Brain microvascular endothelial cell (primary cell): Measurements from ENCODE around the gene NSUN6.
A peak's percentile ranks its signal among the peaks of the same experiment; 100 is the strongest.

ENCODE experiments used
- DNase-seq: peaks from one replicate; pipeline ENCODE4 v3.0.0-alpha.2; 2020
- H3K27ac ChIP-seq: fragments of 250-450 bp; sonication (Bioruptor Pico); 2 replicates; pipeline ENCODE4 v1.5.1; 2020; ENCODE audit warnings: mild to moderate bottlenecking, moderate library complexity
- H3K27me3 ChIP-seq: fragments of 250-450 bp; sonication (Bioruptor Pico); replicated peaks from 2 replicates; pipeline ENCODE4 v1.5.1; 2020; ENCODE audit warnings: mild to moderate bottlenecking
- H3K36me3 ChIP-seq: fragments of 250-450 bp; sonication (Bioruptor Pico); replicated peaks from 2 replicates; pipeline ENCODE4 v1.5.1; 2020; ENCODE audit warnings: mild to moderate bottlenecking
- H3K4me3 ChIP-seq: 2 replicates; pipeline ENCODE4 v1.5.1; 2011; ENCODE audit warnings: low read depth, mild to moderate bottlenecking, control low read depth, low read length, moderate library complexity
- CTCF ChIP-seq: IDR thresholded peaks from 2 replicates; pipeline ENCODE4 v1.5.1; 2011; ENCODE audit warnings: low read depth, mild to moderate bottlenecking, moderate library complexity, low read length, control low read depth, inconsistent platforms; ENCODE audit errors: missing control alignments
- in situ Hi-C: cut with HindIII; loops from 2 replicates; pipeline ENCODE4 v1.10.0; 2017; ENCODE audit warnings: low sequenced_read_pairs, low pct_ligation_motif_present

The NSUN6 gene

GRCh38 chr10:18608596-18608995 is 42.8 kb downstream of the NSUN6 start:
- in situ Hi-C loops, result no loop called here
- Histone ChIP-seq H3K27me3 (no peaks in the 10 kb centered on the region), H3K27ac (peak overlapping the region; percentile 62), H3K36me3 (no peaks in the 10 kb centered on the region), H3K4me3 (no peak overlapping the region)
- TF ChIP-seq CTCF, result no peak
- no peak for DNase-seq

GRCh38 chr10:18607503-18608378 is 43.6 kb downstream of the NSUN6 start:
- Histone ChIP-seq H3K27me3 (no peaks in the 10 kb centered on the region), H3K36me3 (no peaks in the 10 kb centered on the region), H3K4me3 (no peak overlapping the region), H3K27ac (peak overlapping the region; percentile 62)
- in situ Hi-C loops, result no loop called here
- DNase-seq, result peak; percentile 91
- TF ChIP-seq CTCF, result no peak

GRCh38 chr10:18606051-18606695 is 45.2 kb downstream of the NSUN6 start:
- H3K36me3 ChIP-seq, result no peaks in the 10 kb centered on the region
- in situ Hi-C loops, result no loop called here
- no peak overlapping the region for H3K4me3 ChIP-seq
- DNase-seq, result peak; percentile 18
- no peaks in the 10 kb centered on the region for H3K27me3 ChIP-seq
- peak overlapping the region; percentile 62 for H3K27ac ChIP-seq
- no peak for TF ChIP-seq CTCF

- DNase-seq, result no peak
- Histone ChIP-seq H3K4me3 (no peak overlapping the region), H3K27ac (no peak overlapping the region), H3K27me3 (no peaks in the 10 kb centered on the region), H3K36me3 (no peaks in the 10 kb centered on the region)
- TF ChIP-seq CTCF, result no peak
- in situ Hi-C loops, result no loop called here
Measured at GRCh38 chr10:18601321-18601720, 50.1 kb downstream of the NSUN6 start.

GRCh38 chr10:18599392-18599791 is 52.0 kb downstream of the NSUN6 start:
- no peaks in the 10 kb centered on the region for H3K36me3 ChIP-seq
- DNase-seq, result no peak
- H3K27me3 ChIP-seq, result no peaks in the 10 kb centered on the region
- no peak overlapping the region for H3K27ac ChIP-seq
- H3K4me3 ChIP-seq, result no peak overlapping the region
- no peak for TF ChIP-seq CTCF
- in situ Hi-C loops, result no loop called here
